Panc1 (cell line): Measurements from ENCODE around the gene KLHL35. TPM values are rescaled to one million over a fixed set of nuclear protein-coding genes. Genes with fewer than 3 reads are reported as not detected.

ENCODE experiments used
- ATAC-seq: fragments of 200-7000 bp; cut with Tn5 transposase; 2 replicates; pipeline ENCODE4 v1.9.1; 2020; ENCODE audit warnings: mild to moderate bottlenecking, moderate library complexity
- BruUV-seq: library from RNA; stranded (reverse); fragments of 400-500 nt; replicated peaks from 2 replicates; lab custom pipeline; 2021; lab: Mats Ljungman, UMichigan
- CTCF ChIA-PET: fragments of 300-600 bp; sonication (Branson Sonifier 250); formaldehyde crosslinking; loops from one replicate; lab custom pipeline; 2022; ENCODE audit warnings: antibody characterized with exemption; lab: Charles Lee
- POLR2A ChIA-PET: fragments of 300-600 bp; sonication (Branson Sonifier 250); formaldehyde crosslinking; loops from one replicate; lab custom pipeline; 2022; ENCODE audit warnings: antibody characterized with exemption; lab: Charles Lee
- DNase-seq: peaks from one replicate; pipeline ENCODE4 v3.0.0-alpha.2; 2010; ENCODE audit warnings: low read depth, low spot score
- H3K27ac ChIP-seq: 2 replicates; pipeline ENCODE4 v1.5.1; 2011; ENCODE audit warnings: mild to moderate bottlenecking, low read length, inconsistent platforms
- H3K27me3 ChIP-seq: fragments of 200-500 bp; sonication (Bioruptor generic); 2 replicates; pipeline ENCODE4 v1.6.0; 2014; ENCODE audit warnings: low read length, inconsistent platforms; ENCODE audit not compliant: control insufficient read depth, insufficient read depth
- H3K36me3 ChIP-seq: fragments of 200-500 bp; sonication (Bioruptor generic); 2 replicates; pipeline ENCODE4 v1.5.1; 2014; ENCODE audit warnings: inconsistent platforms, mild to moderate bottlenecking, low read length, moderate library complexity; ENCODE audit not compliant: control insufficient read depth, insufficient read depth
- H3K4me1 ChIP-seq: 2 replicates; pipeline ENCODE4 v1.5.1; 2011; ENCODE audit warnings: inconsistent platforms, mild to moderate bottlenecking, low read length, moderate library complexity; ENCODE audit not compliant: control insufficient read depth, insufficient read depth
- H3K4me3 ChIP-seq, 2 experiments: 2 replicates each; pipeline ENCODE4 v1.5.1; 2011 to 2012; ENCODE audit warnings: low read depth in 2 of 2, low read length in 2 of 2, mild to moderate bottlenecking in 2 of 2, inconsistent platforms in 1 of 2, moderate library complexity in 1 of 2
- H3K9me3 ChIP-seq: fragments of 200-500 bp; sonication (Bioruptor generic); 2 replicates; pipeline ENCODE4 v1.5.1; 2014; ENCODE audit warnings: low read depth, mild to moderate bottlenecking, inconsistent platforms, low read length, moderate library complexity; ENCODE audit not compliant: control insufficient read depth, insufficient read depth
- POLR2AphosphoS5 ChIP-seq: IDR thresholded peaks from 2 replicates; pipeline ENCODE4 v1.6.1; 2012; ENCODE audit warnings: mild to moderate bottlenecking, low read depth, low read length, moderate library complexity
- REST ChIP-seq, 2 experiments: IDR thresholded peaks; 2 replicates each; pipeline ENCODE4 v1.6.1; 2011 to 2012; ENCODE audit warnings: low read depth in 2 of 2, control low read depth in 1 of 2, low read length in 1 of 2, mild to moderate bottlenecking in 1 of 2, moderate library complexity in 1 of 2; ENCODE audit not compliant: insufficient read depth in 1 of 2
- SIN3A ChIP-seq: IDR thresholded peaks from 2 replicates; pipeline ENCODE4 v1.6.1; 2012; ENCODE audit warnings: low read depth, mild to moderate bottlenecking, low read length, moderate library complexity, borderline replicate concordance; ENCODE audit not compliant: insufficient read depth
- TCF7L2 ChIP-seq: IDR thresholded peaks from 2 replicates; pipeline ENCODE4 v1.6.1; 2011; ENCODE audit warnings: mild to moderate bottlenecking, low read depth, low read length, inconsistent platforms
- in situ Hi-C: cut with HindIII; loops from 2 replicates; pipeline ENCODE4 v1.10.0; 2016; ENCODE audit warnings: low sequenced_read_pairs, low pct_unique_long_range_greater_than_20kb
- intact Hi-C: fragments of 100-400 bp; cut with micrococcal nuclease; formaldehyde crosslinking; loops from one replicate; pipeline ENCODE4 v1.10.0; 2022; ENCODE audit not compliant: unreplicated experiment
- total RNA-seq: library from RNA; stranded (reverse); gene quantifications from one replicate; pipeline ENCODE4 v1.2.1, GENCODE V29; 2021; ENCODE audit not compliant: unreplicated experiment
- TF ChIP-seq, protein P1 (sequence below): fragments of 450-650 bp; IDR thresholded peaks from 2 replicates; pipeline ENCODE4 v1.5.1; 2017; ENCODE audit warnings: mild to moderate bottlenecking

Gene KLHL35
- total RNA-seq, 1 experiment from 2014 or later = 10.9 TPM

DNA sequence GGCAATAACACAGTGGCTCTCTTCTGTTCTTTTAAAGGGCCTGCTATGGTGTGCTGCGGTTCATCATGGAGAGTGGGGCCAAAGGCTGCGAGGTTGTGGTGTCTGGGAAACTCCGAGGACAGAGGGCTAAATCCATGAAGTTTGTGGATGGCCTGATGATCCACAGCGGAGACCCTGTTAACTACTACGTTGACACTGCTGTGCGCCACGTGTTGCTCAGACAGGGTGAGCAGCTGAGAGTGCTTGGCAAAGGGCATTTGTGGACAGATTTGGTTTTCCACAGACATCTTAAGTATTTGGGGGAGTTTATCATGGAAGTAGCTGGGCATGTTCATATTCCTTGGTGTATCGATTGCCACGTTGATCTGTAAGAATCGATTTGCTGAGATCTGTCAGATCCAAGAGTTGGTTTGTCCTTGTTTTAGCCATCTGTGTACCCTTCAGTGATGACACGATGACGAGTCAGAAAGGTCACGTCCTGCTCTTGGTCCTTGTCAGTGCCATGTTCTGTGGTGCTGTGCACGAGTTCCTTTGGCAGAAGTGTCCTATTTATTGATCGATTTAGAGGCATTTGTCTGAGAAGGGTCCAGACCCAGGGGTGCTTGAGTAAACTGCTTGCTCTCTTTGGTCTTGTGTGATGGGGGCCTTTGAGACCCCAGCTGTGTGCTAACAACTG lies 28.9 kb downstream of the KLHL35 start:
- Histone ChIP-seq H3K4me3 (no peak overlapping the region), H3K27ac (no peak overlapping the region; the same call in 1 of the 2 replicates), H3K4me1 (peaks cover 38% of the 10 kb centered on the region), H3K27me3 (no peaks in the 10 kb centered on the region), H3K36me3 (peaks cover 67% of the 10 kb centered on the region), H3K9me3 (no peaks in the 10 kb centered on the region)
- DNase-seq = no peak
- ChIA-PET CTCF (no interaction called here), POLR2A (no interaction called here)
- TF ChIP-seq REST (IDR thresholded peaks at IDR 0.05; ENCODE audit: insufficient read depth in 1 of 2, low read depth in 2 of 2, low read length in 1 of 2) (no peak), SIN3A (no peak), POLR2AphosphoS5 (no peak; the same call in 1 of the 2 replicates), TCF7L2 (no peak)
- TF ChIP-seq, protein P1, sequence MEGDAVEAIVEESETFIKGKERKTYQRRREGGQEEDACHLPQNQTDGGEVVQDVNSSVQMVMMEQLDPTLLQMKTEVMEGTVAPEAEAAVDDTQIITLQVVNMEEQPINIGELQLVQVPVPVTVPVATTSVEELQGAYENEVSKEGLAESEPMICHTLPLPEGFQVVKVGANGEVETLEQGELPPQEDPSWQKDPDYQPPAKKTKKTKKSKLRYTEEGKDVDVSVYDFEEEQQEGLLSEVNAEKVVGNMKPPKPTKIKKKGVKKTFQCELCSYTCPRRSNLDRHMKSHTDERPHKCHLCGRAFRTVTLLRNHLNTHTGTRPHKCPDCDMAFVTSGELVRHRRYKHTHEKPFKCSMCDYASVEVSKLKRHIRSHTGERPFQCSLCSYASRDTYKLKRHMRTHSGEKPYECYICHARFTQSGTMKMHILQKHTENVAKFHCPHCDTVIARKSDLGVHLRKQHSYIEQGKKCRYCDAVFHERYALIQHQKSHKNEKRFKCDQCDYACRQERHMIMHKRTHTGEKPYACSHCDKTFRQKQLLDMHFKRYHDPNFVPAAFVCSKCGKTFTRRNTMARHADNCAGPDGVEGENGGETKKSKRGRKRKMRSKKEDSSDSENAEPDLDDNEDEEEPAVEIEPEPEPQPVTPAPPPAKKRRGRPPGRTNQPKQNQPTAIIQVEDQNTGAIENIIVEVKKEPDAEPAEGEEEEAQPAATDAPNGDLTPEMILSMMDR = no peak
- no peak for ATAC-seq
- intact Hi-C loops (no loop called here), in situ Hi-C loops (no loop called here)
- no TSS peak for BruUV-seq

DNA sequence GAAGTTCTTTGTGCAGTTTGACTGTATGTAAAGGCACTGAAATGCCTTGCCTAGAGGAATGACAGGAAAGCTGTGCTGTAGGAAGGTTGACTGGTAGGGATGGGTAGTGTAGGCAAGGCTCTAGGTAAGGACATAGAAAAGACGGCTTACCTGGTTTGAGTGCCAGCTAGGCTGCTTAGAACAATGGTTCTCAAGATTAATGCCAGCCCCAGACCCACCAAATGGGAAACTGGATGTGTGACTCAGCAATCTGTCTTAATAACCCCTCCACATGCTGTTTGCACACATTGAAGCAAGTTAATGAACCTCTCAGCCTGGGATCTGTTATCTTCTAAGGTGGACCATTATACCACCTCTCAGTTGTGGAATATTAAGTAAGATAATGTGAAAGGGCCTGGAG lies 30.0 kb downstream of the KLHL35 start:
- BruUV-seq = no TSS peak
- no peak overlapping the region for H3K4me3 ChIP-seq
- H3K36me3 ChIP-seq = peaks cover 67% of the 10 kb centered on the region
- H3K27me3 ChIP-seq = no peaks in the 10 kb centered on the region
- ATAC-seq = no peak
- CTCF ChIA-PET = no interaction called here
- intact Hi-C loops = no loop called here
- TF ChIP-seq REST (IDR thresholded peaks at IDR 0.05; ENCODE audit: insufficient read depth in 1 of 2, low read depth in 2 of 2, low read length in 1 of 2) = no peak
- TF ChIP-seq TCF7L2 = no peak
- no peak for TF ChIP-seq SIN3A
- TF ChIP-seq, protein P1 = no peak
- TF ChIP-seq POLR2AphosphoS5 = no peak; the same call in none of the 2 replicates
- peak overlapping the region; percentile 60 for H3K27ac ChIP-seq
- POLR2A ChIA-PET = no interaction called here
- H3K4me1 ChIP-seq = peaks cover 38% of the 10 kb centered on the region
- in situ Hi-C loops = no loop called here
- H3K9me3 ChIP-seq = no peaks in the 10 kb centered on the region
- no peak for DNase-seq
